NCI-H2107 treated with DMSO at 0.1 percent for 48 hours (cell line): ENCODE results near the gene BRD1.
"Not testable (repeated sequence)": the region's sequence is repeated elsewhere in the genome, so short reads cannot be mapped to it uniquely, and the experiment has no call there.

Experiments
- DNase-seq: peaks from one replicate; lab custom pipeline; 2025; ENCODE audit not compliant: unreplicated experiment; lab: John Stamatoyannopoulos, UW

Gene BRD1

DNA sequence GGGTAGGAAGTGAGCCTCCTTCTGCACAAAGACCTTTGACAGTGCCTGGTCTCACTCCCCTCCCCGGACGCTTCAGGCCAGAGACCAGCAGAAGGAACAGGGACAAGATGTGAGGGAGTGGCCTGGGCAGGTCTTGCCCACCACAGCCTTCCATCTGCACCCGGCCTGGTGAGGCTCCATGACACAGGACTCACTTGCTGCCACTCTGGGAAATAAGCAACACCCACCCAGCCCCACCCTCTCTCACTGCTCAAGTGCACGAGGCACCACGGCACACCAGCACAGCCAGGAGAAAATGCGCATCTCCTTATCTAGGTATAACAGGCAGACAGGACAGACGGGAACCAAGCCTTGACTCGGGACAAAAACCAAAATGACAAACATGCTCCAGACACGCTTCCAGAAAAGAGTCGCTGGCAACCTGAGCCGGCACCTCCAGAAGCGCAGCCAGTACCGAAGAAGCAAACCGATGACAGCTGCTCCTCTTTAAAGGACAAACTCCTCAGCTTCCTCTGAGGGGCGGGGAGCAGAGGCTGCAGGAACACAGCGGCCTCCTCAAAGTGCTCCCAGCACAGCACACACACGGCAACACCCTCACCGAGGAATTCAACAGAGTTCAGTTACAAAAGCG is 41.7 kb downstream of the BRD1 start:
- DNase-seq: no peak

DNA sequence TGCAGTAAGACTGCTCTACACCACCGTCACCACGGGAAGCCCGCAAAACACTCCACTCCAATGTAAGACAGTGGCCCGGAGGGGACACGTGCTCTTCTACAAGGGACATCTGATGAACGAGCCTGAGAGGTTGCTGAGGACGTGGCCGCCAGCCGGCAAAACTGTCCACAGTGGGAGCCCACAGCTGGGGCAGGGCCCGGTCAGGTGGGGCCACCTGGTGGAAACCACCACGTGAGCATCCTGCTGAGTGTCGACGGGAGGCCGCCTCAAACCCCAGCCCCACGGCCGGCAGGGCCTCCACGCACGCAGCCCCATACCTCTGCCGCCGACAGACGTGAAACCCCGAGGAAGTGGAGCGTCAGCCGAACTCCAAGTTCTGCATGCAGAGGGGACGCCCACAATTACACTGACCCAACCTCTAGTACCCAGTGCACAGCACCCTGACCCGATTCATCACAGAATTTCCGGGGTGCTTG is 42.6 kb downstream of the BRD1 start:
- no peak for DNase-seq

DNA sequence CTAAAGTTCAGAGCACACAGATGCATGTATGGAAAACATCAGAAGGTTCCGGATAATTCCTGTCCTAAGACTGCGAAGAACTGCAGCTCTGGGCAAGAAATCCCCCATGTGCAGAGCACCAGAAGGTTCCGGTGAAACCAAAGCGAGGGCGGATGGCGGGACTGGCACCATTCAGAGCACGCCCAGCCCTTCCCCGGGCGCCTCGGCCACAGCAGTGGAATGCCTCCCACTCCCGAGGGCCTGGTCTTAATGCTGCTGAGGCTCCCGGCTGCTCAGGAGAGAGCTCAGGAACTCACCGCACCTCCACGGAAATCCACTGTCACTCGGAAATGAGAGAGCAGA is 43.1 kb downstream of the BRD1 start:
- no peak for DNase-seq

DNA sequence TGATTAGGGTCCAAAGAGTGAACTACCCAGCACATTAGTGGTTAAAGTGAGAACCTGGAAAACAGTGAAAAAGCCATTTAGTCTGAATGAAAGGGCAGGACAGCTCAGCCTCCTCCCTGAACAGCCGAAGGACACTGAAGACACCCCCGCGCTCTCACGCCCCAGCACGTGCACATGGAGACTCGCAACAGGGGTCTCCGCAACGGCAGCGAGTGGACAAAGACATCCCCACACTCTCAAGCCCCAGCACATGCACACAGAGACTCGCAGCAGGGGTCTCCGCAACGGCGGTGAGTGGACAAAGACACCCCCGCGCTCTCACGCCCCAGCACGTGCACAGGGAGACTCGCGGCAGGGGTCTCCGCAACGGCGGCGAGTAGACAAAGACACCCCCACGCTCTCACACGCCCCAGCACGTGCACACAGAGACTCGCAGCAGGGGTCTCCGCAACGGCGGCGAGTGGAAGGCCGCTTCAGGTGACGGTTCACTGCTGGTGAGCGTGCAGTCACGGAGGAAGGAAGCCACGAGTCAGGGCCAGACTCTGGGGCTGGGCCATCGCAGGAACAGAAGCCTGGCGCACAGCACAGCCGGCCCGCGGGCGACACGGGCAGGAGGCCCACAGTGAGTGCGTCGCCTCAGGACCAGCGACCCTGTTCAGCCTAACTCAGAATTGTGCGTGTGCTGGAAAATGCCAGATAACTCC is 43.6 kb downstream of the BRD1 start:
- DNase-seq: no peak

GRCh38 chr22:49783036-49783746 is 44.5 kb downstream of the BRD1 start:
- DNase-seq: no peak

DNA sequence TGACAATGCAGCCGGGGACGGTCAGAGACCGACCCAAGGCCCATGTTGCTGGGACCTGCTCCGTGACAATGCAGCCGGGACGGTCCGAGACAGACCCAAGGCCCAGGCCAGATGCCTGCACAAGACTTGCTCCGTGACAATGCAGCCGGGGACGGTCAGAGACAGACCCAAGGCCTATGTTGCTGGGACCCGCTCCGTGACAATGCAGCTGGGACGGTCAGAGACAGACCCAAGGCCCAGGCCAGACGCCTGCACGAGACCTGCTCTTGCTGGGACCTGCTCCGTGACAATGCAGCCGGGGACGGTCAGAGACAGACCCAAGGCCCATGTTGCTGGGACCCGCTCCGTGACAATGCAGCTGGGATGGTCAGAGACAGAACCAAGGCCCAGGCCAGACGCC is 45.8 kb downstream of the BRD1 start:
- not testable (repeated sequence) for DNase-seq

GRCh38 chr22:49781289-49781782 is 46.3 kb downstream of the BRD1 start:
- no peak for DNase-seq

GRCh38 chr22:49780698-49781288 is 46.9 kb downstream of the BRD1 start:
- no peak for DNase-seq

DNA sequence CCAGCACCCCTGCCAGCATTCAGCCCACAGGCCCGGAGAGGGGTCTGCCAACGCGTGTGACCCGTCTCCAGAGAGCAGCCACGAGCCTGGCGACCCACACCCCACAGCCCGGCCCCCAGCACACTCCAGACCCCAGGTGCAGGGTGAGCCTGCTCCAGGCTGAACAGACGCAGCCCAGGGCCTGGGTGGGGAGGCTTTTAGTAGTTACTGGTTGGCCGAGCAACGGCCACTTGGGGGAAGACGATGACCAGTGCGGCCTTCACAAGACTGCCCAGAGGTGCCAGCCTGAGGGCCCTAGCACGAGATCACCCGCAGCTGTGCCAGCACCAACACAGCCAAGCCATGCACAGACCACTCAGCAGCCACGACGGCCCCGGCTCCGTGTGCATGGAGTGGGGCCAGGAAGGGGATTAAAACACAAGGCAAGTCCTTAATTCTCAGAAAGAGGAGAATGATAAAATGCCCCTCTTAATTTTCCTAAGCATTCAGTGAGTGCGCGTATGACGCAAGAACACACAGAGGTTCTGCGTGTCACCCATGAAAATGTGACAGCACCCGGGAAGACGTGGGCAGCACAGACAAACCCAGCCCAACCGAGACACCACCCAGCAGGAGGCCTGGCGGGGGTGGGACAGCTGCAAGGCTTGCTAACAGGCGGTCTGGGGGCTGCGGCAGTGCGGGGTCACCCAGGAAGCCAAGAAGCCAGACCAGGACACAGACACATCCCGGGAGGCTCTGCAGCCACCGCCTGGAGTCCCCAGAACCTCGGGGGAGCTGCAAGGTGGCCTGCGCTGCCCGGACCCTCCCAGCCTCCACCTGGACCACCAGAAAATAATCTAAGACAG is 47.6 kb downstream of the BRD1 start:
- no peak for DNase-seq

- no peak for DNase-seq
Measured at GRCh38 chr22:49779211-49779610, 48.5 kb downstream of the BRD1 start.

DNA sequence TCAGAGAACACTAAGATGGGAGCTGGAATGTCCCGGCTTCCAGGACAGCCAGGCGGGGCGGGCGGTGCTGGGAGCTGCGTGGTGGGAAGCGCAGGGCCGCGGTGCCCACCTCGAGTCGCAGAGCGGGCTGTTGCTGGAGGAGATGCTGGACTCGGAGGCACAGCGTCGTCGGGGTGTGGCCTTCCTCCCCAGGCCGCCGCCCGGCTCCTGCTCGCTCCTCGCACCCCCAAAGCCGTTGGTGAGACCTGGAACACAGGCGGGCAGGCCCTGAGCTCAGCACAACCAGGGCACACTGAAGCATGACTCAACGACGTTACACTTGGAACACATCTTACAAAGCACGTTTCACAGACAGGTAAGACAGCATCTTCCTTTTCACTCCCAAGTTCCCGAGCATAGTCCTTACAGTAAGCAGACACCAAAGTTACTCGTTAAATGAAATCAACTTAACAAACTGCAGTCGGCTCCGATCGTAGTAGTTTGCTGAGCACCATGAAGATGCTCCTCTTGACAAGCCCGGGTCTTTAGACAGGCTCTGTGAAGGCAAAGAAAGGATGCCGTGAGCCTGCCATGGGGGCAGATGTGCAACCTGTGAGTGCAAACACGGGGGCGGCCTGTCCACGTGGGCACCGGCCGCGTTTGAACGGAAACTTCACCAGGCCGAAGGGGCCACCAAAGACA is 50.0 kb downstream of the BRD1 start:
- DNase-seq: no peak

GRCh38 chr22:49776891-49777290 is 50.8 kb downstream of the BRD1 start:
- no peak for DNase-seq

DNA sequence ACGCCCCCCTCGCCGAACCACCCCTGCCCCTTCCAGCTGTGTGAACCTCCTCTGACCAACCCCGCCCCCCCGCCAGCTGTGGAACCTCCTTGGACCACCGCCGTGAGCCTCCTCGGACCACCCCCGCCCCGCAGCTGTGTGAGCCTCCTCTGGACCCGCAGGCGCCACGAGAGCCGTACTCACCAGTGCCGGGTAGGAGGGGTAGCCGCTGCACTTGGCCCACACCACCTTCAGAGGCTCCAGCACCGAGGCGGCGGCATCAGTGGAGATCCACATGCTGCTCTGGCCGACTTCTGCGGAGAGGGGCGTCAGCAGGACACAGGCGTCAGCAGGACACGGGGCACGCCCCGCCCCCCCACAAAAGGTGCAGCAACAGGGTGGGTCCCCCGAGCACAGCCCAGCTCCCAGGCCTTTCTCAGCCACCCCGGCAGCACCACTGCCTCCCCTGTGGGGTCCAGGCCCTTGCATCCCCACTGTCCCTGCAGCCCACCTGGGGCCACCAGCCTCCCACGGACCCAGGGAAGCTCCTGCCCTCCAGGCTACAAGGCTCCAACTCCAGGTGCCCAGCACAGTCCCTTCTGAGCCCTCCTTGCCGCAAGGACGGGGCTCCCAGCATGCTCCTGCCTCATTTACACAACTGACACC is 51.7 kb downstream of the BRD1 start:
- no peak for DNase-seq

GRCh38 chr22:49775191-49775866 is 52.3 kb downstream of the BRD1 start:
- DNase-seq: no peak

- no peak for DNase-seq
Measured at GRCh38 chr22:49774499-49775151, 53.0 kb downstream of the BRD1 start.

GRCh38 chr22:49774046-49774445 is 53.6 kb downstream of the BRD1 start:
- DNase-seq: no peak

GRCh38 chr22:49773531-49773930 is 54.1 kb downstream of the BRD1 start:
- DNase-seq: no peak

- no peak for DNase-seq
Measured at GRCh38 chr22:49772692-49773091, 55.0 kb downstream of the BRD1 start.
